Endodermal cell (in vitro differentiated cells): Measurements from ENCODE around the gene JAG2. TPM values are rescaled to one million over a fixed set of nuclear protein-coding genes. Genes with fewer than 3 reads are reported as not detected.

Experiments
- DNase-seq: peaks from one replicate; pipeline ENCODE4 v3.0.0-alpha.2; 2017
- H3K27ac ChIP-seq: 2 replicates; pipeline ENCODE4 v1.5.1; 2013; ENCODE audit warnings: mild to moderate bottlenecking, low read depth, low read length, moderate library complexity
- H3K27me3 ChIP-seq: 2 replicates; pipeline ENCODE4 v1.6.1; 2013; ENCODE audit warnings: mild to moderate bottlenecking, low read length, moderate library complexity; ENCODE audit not compliant: insufficient read depth, control insufficient read depth, poor library complexity, severe bottlenecking
- H3K36me3 ChIP-seq: 2 replicates; pipeline ENCODE4 v1.7.0; 2013; ENCODE audit warnings: mild to moderate bottlenecking, low read length, moderate library complexity; ENCODE audit not compliant: control insufficient read depth, insufficient read depth
- H3K4me1 ChIP-seq: one replicate; pipeline ENCODE4 v1.7.0; 2013; ENCODE audit warnings: low read length; ENCODE audit not compliant: control insufficient read depth, insufficient read depth
- H3K4me3 ChIP-seq: 2 replicates; pipeline ENCODE4 v1.5.1; 2013; ENCODE audit warnings: mild to moderate bottlenecking, low read length, moderate library complexity
- H3K9ac ChIP-seq: 2 replicates; pipeline ENCODE4 v1.6.1; 2013; ENCODE audit warnings: mild to moderate bottlenecking, low read length, moderate library complexity; ENCODE audit not compliant: poor library complexity, severe bottlenecking; ENCODE audit errors: extremely low read depth
- H3K9me3 ChIP-seq: 2 replicates; pipeline ENCODE4 v1.6.1; 2013; ENCODE audit warnings: mild to moderate bottlenecking, low read length, moderate library complexity; ENCODE audit not compliant: control insufficient read depth
- H3K27ac Mint-ChIP-seq: 2 replicates; pipeline ENCODE4 v1.8.0; 2020; ENCODE audit warnings: mixed read lengths
- H3K27me3 Mint-ChIP-seq: 2 replicates; pipeline ENCODE4 v1.8.0; 2021; ENCODE audit warnings: mild to moderate bottlenecking, mixed read lengths; ENCODE audit not compliant: insufficient read depth
- H3K36me3 Mint-ChIP-seq: 2 replicates; pipeline ENCODE4 v1.8.0; 2020; ENCODE audit warnings: low read depth, mixed read lengths
- H3K4me1 Mint-ChIP-seq: 2 replicates; pipeline ENCODE4 v1.8.0; 2020; ENCODE audit warnings: mixed read lengths
- H3K4me3 Mint-ChIP-seq: 2 replicates; pipeline ENCODE4 v1.8.0; 2020; ENCODE audit warnings: mild to moderate bottlenecking, moderate library complexity, mixed read lengths
- H3K9me3 Mint-ChIP-seq: 2 replicates; pipeline ENCODE4 v1.8.0; 2020; ENCODE audit warnings: mild to moderate bottlenecking, mixed read lengths
- CTCF ChIP-seq: fragments of 200-600 bp; sonication (generic); conservative IDR thresholded peaks from 2 replicates; pipeline ENCODE4 v1.5.0; 2021; ENCODE audit warnings: antibody characterized with exemption, mild to moderate bottlenecking
- WGBS, 2 experiments: methylation state at CpG; one replicate each; pipeline versions ENCODE4 v1.1.5 to v1.1.7; 2013; ENCODE audit warnings: missing lambda C conversion rate in 2 of 2, mixed read lengths in 1 of 2; ENCODE audit not compliant: insufficient coverage in 1 of 2, insufficient read length in 1 of 2; 5-methylcytosine and 5-hydroxymethylcytosine counted together
- total RNA-seq, 2 donors: library from RNA; stranded (reverse); fragmentation: NEBNext Ultra II Directional in 1 of 2; extraction: Animal tissue kit (Norgen Biotek cat#: 25700) in 1 of 2; gene quantifications; 2 replicates in 1 of 2; 3 replicates in 1 of 2; pipeline ENCODE4 v1.2.1, GENCODE V29; 2021

JAG2 gene
- total RNA-seq, 2 donors from 2014 or later, result 6.4 TPM

- Mint-ChIP-seq H3K4me1 (no peaks in the 10 kb centered on the region), H3K4me3 (no peak overlapping the region), H3K9me3 (peaks cover 22% of the 10 kb centered on the region), H3K27me3 (peaks cover 14% of the 10 kb centered on the region), H3K36me3 (no peaks in the 10 kb centered on the region), H3K27ac (no peak overlapping the region)
- Histone ChIP-seq H3K4me1 (no peaks in the 10 kb centered on the region), H3K27me3 (peaks cover 10% of the 10 kb centered on the region), H3K36me3 (no peaks in the 10 kb centered on the region), H3K4me3 (no peak overlapping the region), H3K9ac (no peak overlapping the region), H3K9me3 (peaks cover 10% of the 10 kb centered on the region), H3K27ac (no peak overlapping the region)
- no peak for DNase-seq
- WGBS, 2 experiments, result 86 to 92% methylated on average over 5 to 6 of the region's 7 CpGs
- TF ChIP-seq CTCF, result no peak
Observed at GRCh38 chr14:105105158-105105557, 63.4 kb downstream of the JAG2 start.

DNA sequence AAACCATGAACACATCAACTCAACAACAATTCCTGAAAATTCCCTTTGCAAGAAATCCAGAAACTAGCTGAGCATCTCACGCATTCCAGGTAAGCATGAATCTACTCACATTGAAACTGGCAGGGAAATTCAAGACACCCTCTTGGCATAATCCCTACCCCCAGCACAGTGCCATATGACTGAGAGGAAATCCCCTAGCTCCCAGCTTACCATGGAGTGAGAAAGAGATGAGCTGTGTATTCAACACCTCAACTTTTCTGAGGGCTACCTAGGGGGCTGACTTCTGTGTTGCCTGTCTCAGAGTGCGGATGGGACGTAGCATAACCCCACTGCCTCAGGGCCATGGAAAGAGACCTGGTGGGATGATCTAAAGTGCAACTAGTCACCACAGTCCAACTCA is 65.7 kb downstream of the JAG2 start:
- DNase-seq, result no peak
- peaks cover 18% of the 10 kb centered on the region for H3K9me3 ChIP-seq
- peaks cover 10% of the 10 kb centered on the region for H3K27me3 ChIP-seq
- H3K4me1 Mint-ChIP-seq, result no peaks in the 10 kb centered on the region
- H3K4me3 ChIP-seq, result no peak overlapping the region
- H3K4me1 ChIP-seq, result no peaks in the 10 kb centered on the region
- no peak overlapping the region for H3K9ac ChIP-seq
- H3K36me3 ChIP-seq, result no peaks in the 10 kb centered on the region
- no peak for TF ChIP-seq CTCF
- peaks cover 27% of the 10 kb centered on the region for H3K9me3 Mint-ChIP-seq
- WGBS, 2 experiments, result 98 to 100% methylated on average over 1 to 3 of the region's 3 CpGs
- no peak overlapping the region for H3K27ac ChIP-seq
- H3K27me3 Mint-ChIP-seq, result peaks cover 24% of the 10 kb centered on the region
- no peak overlapping the region for H3K27ac Mint-ChIP-seq
- no peak overlapping the region for H3K4me3 Mint-ChIP-seq
- no peaks in the 10 kb centered on the region for H3K36me3 Mint-ChIP-seq

- no peak for TF ChIP-seq CTCF
- Mint-ChIP-seq H3K27me3 (peaks cover 24% of the 10 kb centered on the region), H3K4me3 (no peak overlapping the region), H3K27ac (no peak overlapping the region), H3K9me3 (peaks cover 27% of the 10 kb centered on the region), H3K36me3 (no peaks in the 10 kb centered on the region), H3K4me1 (no peaks in the 10 kb centered on the region)
- no peaks in the 10 kb centered on the region for H3K36me3 ChIP-seq
- H3K27me3 ChIP-seq, result peaks cover 10% of the 10 kb centered on the region
- no peak overlapping the region for H3K4me3 ChIP-seq
- peaks cover 18% of the 10 kb centered on the region for H3K9me3 ChIP-seq
- no peak overlapping the region for H3K27ac ChIP-seq
- no peaks in the 10 kb centered on the region for H3K4me1 ChIP-seq
- DNase-seq, result no peak
- no peak overlapping the region for H3K9ac ChIP-seq
- 91 to 94% methylated on average over 5 to 7 of the region's 7 CpGs for WGBS, 2 experiments
Observed at GRCh38 chr14:105102361-105102870, 66.2 kb downstream of the JAG2 start.
